Lower leg skin (tissue), 3 donors: ENCODE results near the gene KMT2C.

ENCODE experiments used
- POLR2A ChIP-seq, 2 donors: fragments of 450-650 bp; IDR thresholded peaks; one replicate each; pipeline ENCODE4 v1.6.1; 2016 to 2017; ENCODE audit warnings: antibody characterized with exemption in 2 of 2, mild to moderate bottlenecking in 1 of 2, moderate library complexity in 1 of 2
- TF ChIP-seq, protein P1 (sequence below), 3 donors: fragments of 450-650 bp; IDR thresholded peaks; one replicate each; pipeline ENCODE4 v1.5.1; 2016; ENCODE audit warnings: antibody characterized with exemption in 3 of 3, mild to moderate bottlenecking in 3 of 3, moderate library complexity in 2 of 3

DNA sequence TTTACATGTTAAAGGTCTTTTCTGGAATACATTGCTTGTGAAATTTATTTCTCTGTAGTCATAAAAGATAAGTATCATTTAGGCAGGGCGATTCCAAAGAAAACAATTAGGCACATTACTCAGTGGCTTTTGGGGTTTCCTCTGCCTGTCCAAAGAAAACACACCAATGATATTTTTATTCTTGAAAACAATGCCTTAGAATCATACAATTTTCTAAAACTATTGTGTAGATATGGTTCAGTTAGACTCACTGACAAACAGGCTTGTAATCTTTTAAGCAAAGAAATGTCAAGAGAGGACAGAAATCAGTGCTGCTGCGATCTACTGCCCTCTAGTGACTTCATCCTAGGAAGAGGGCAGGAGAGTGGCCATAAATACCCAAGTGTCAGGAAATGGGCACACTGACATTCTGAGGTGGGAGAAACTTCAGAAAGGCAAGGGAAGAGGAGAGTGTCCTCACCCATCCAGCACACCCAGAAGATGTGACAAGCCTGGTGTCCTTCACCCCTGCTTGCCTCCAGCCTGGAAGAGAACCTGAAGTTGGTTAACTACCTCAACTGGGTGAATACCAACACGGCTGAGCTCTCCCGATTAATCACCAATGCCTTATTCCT lies 289.8 kb downstream of the KMT2C start:
- TF ChIP-seq, protein P1, sequence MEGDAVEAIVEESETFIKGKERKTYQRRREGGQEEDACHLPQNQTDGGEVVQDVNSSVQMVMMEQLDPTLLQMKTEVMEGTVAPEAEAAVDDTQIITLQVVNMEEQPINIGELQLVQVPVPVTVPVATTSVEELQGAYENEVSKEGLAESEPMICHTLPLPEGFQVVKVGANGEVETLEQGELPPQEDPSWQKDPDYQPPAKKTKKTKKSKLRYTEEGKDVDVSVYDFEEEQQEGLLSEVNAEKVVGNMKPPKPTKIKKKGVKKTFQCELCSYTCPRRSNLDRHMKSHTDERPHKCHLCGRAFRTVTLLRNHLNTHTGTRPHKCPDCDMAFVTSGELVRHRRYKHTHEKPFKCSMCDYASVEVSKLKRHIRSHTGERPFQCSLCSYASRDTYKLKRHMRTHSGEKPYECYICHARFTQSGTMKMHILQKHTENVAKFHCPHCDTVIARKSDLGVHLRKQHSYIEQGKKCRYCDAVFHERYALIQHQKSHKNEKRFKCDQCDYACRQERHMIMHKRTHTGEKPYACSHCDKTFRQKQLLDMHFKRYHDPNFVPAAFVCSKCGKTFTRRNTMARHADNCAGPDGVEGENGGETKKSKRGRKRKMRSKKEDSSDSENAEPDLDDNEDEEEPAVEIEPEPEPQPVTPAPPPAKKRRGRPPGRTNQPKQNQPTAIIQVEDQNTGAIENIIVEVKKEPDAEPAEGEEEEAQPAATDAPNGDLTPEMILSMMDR (IDR thresholded peaks at IDR 0.05), result no peak
- TF ChIP-seq POLR2A (IDR thresholded peaks at IDR 0.05), result no peak
